Stimulated activated naive CD8-positive, alpha-beta T cell treated with anti-CD3 and anti-CD28 coated beads, Interleukin-15, amount 100 ng/mL, for 72 hours (primary cell): ENCODE data around the gene MYO1B.

ENCODE experiments used
- ATAC-seq: fragments of 150-1000 bp; cut with Tn5 transposase; 2 replicates; pipeline ENCODE4 v1.10.0; 2021; ENCODE audit warnings: mild to moderate bottlenecking, moderate library complexity
- DNase-seq, 2 donors: peaks; one replicate each; pipeline ENCODE4 v3.0.0; 2021 to 2022
- H3K27ac Mint-ChIP-seq, 2 donors: one replicate each; pipeline ENCODE4 v1.8.0; 2022; ENCODE audit warnings: mild to moderate bottlenecking in 2 of 2, mixed read lengths in 2 of 2, moderate library complexity in 2 of 2
- H3K27me3 Mint-ChIP-seq: one replicate; pipeline ENCODE4 v1.8.0; 2022; ENCODE audit warnings: mixed read lengths
- H3K4me1 Mint-ChIP-seq: one replicate; pipeline ENCODE4 v1.8.0; 2022; ENCODE audit warnings: mild to moderate bottlenecking, mixed read lengths
- H3K4me3 Mint-ChIP-seq, 2 donors: one replicate each; pipeline ENCODE4 v1.8.0; 2022; ENCODE audit warnings: mild to moderate bottlenecking in 2 of 2, mixed read lengths in 2 of 2, moderate library complexity in 1 of 2
- H3K9me3 Mint-ChIP-seq, 2 donors: one replicate each; pipeline ENCODE4 v1.8.0; 2022; ENCODE audit warnings: mixed read lengths in 2 of 2

The MYO1B gene

DNA sequence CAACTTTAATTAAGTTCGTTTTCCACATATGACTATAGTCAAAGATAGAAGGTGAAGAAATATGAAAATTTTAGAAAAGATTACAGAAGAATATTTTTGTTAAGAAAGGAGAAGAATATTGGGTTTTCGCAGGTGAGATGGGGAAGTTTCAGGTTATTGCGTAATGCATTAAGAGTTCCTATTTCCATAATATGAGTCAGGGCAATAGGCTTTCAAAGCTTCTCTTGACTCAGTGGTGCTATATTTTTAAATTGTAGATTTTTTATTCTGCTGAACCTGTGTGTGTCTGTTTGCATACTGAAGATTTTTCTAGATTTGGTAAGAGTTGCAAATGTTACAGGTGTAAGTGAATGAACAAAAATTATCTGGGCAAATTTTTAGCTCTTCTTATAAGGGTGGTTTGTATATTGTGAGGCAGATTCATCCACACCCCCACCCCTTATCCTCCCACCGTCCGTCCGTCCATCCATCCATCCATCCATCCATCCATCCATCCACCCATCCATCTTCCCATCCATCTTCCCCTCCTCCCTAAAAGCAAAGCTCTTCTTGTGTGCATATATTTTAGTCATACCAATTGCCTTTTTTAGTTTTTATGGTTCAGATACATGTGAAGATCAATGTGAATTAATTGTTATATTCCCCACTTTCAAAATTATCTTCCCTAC is 69.6 kb downstream of the MYO1B start:
- DNase-seq: no peak
- no peak overlapping the region for H3K27ac Mint-ChIP-seq
- H3K9me3 Mint-ChIP-seq: no peaks in the 10 kb centered on the region
- H3K27me3 Mint-ChIP-seq: no peaks in the 10 kb centered on the region
- ATAC-seq: no peak
- H3K4me3 Mint-ChIP-seq: no peak overlapping the region
- no peaks in the 10 kb centered on the region for H3K4me1 Mint-ChIP-seq

DNA sequence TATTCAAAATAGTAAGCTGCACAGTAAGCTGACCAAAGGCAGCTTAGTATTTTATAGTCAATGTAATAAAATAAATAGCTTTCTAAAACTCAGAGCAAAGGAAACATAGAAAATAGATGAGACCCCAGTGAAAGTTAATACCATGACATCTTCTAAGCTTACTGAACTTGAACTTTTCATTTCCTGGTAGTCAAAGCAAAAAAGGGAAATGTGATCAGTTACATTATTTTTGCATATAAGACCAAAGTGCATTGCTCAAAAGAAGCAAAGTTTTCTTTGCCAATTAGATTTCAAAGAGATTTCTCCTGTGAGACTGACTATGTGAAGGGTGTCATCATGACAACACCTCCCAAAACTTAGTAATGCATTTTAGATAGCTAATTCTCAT is 70.2 kb downstream of the MYO1B start:
- ATAC-seq: no peak
- no peaks in the 10 kb centered on the region for H3K27me3 Mint-ChIP-seq
- no peak overlapping the region for H3K4me3 Mint-ChIP-seq
- H3K9me3 Mint-ChIP-seq: no peaks in the 10 kb centered on the region
- no peak for DNase-seq
- no peak overlapping the region for H3K27ac Mint-ChIP-seq
- no peaks in the 10 kb centered on the region for H3K4me1 Mint-ChIP-seq

DNA sequence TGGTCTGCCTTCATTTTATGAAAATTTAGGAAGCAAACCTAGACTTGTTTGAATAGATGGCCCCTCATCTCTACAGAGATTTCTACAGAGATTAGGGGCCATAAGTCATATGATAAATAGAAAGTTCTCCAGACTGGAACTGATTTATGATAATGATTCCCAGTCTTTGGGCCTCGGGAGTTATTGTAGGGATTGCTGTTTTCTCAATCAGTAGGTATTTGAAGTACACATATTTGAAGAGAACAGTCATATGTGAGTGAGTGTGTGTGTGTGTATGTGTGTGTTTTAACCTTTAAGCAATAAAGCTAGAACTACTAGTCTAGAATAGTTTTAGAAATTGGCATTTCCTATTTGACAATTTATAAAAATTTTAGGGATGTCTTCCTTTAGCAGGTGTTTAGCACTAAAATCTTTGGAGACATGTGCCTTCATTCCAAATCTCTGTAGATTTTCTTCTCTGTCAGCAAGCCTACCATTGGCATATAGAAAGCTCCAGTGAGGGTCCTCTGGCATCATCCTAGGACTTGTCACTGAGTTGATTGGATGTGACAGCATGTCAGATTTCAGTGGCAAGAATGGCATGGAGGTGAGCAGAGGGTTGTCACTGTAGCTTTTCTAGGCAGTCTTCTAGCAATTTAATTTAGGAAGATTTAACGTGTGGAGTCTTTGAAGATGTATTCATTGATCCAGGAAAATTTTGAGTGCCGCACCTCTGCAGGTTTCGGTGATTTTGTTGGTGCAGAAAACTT is 71.2 kb downstream of the MYO1B start:
- peaks cover under 1% of the 10 kb centered on the region for H3K27me3 Mint-ChIP-seq
- no peaks in the 10 kb centered on the region for H3K9me3 Mint-ChIP-seq
- DNase-seq (no peak), ATAC-seq (no peak)
- no peak overlapping the region for H3K4me3 Mint-ChIP-seq
- H3K27ac Mint-ChIP-seq: no peak overlapping the region
- H3K4me1 Mint-ChIP-seq: peaks cover 6% of the 10 kb centered on the region

DNA sequence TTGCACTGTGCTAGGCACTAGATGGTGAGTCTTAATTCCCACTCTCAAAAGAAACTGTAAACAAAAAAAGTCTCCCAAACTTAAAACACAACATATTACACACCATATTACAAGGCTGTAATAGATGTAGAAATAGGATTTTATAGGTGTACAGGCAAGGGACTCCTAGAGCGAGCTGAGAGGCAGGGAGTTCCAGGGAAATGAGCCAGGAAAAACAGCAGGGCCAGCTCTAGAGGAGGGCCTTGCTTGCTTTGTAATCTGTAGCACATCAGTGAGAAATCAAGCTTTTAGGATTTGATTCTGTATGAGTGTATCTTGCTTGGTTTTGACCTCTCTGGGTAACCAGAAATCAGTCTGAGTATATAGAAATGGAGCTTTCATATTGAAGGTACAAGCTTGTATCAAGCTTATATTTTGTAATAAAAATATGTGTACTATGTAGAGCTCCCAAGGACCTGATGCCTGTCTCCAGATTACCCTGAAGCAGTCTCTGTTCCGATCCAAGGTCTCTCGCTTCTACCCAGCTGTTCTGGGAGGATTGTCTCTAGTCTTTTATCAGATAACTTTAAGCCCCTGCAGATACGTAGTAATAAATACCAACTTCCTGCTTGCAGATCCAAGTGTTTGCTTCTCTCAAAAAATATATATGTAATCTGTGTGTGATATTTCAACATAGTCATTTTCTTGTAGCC is 73.0 kb downstream of the MYO1B start:
- Mint-ChIP-seq H3K27ac (no peak overlapping the region), H3K4me3 (no peak overlapping the region), H3K27me3 (peaks cover 6% of the 10 kb centered on the region), H3K9me3 (peaks cover 0 to 8% of the 10 kb centered on the region in 2 donors), H3K4me1 (peaks cover 23% of the 10 kb centered on the region)
- ATAC-seq (no peak), DNase-seq (no peak)

DNA sequence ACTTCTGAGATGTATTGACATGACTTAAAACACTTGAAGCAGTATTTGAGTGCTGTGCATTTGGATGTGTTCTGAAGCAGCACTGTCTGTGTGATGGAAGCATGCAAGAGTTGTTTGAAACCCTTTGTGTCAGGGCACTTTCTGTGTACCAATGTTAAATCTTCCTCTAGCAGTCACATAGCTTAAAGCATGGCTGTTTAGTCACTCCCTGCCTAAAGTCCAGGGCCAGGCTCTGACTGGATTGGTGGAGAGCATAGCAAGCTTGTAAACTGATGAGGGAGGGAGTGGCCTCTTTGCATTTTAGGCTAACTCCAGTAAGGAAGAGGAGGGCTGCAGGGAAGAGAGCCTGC is 73.5 kb downstream of the MYO1B start:
- H3K27ac Mint-ChIP-seq: no peak overlapping the region
- peaks cover 6% of the 10 kb centered on the region for H3K27me3 Mint-ChIP-seq
- no peak for ATAC-seq
- DNase-seq: no peak
- H3K9me3 Mint-ChIP-seq: peaks cover 0 to 9% of the 10 kb centered on the region in 2 donors
- H3K4me1 Mint-ChIP-seq: peaks cover 23% of the 10 kb centered on the region
- no peak overlapping the region for H3K4me3 Mint-ChIP-seq

DNA sequence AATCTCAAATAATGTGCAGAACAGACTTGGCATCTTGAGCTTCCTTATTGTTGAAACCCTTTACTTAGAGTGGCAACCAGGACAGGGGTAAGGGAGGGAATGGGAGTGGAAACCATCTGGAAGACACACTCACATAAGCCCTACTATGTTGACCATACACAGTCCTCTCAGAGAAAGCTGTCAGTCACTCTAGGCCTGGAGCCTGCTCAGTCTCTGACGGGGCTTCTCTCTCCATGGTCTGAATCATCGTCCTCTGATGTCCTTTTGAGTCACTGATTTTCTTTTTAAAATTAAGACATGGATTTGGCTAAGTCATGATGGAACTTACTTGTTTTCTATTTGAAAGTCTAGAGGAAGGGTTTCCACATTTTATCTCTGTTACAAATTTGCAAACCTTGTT is 74.0 kb downstream of the MYO1B start:
- Mint-ChIP-seq H3K27ac (no peak overlapping the region), H3K4me3 (no peak overlapping the region), H3K4me1 (peaks cover 23% of the 10 kb centered on the region), H3K9me3 (peaks cover under 1 to 9% of the 10 kb centered on the region in 2 donors), H3K27me3 (peaks cover 6% of the 10 kb centered on the region)
- ATAC-seq: no peak
- no peak for DNase-seq

DNA sequence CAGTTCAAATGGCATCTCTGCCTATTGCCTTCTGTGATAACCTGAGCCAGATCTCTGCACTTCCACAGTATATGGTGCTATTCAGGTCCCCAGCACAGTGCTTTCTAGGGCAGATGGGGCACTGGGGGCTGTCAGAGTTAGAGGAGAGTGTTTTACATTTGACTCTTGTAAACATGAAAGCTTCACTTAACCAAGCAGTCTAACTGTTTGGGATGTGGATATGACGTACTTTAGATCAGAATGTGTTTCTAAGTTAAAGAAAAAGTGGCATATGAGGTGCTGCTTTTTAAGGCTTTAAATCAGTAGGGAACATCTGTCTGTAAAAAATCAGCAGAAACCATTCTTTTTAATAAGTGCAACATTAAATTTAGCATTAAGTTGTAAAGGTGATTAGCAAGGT is 75.7 kb downstream of the MYO1B start:
- ATAC-seq: no peak
- H3K4me3 Mint-ChIP-seq: no peak overlapping the region

DNA sequence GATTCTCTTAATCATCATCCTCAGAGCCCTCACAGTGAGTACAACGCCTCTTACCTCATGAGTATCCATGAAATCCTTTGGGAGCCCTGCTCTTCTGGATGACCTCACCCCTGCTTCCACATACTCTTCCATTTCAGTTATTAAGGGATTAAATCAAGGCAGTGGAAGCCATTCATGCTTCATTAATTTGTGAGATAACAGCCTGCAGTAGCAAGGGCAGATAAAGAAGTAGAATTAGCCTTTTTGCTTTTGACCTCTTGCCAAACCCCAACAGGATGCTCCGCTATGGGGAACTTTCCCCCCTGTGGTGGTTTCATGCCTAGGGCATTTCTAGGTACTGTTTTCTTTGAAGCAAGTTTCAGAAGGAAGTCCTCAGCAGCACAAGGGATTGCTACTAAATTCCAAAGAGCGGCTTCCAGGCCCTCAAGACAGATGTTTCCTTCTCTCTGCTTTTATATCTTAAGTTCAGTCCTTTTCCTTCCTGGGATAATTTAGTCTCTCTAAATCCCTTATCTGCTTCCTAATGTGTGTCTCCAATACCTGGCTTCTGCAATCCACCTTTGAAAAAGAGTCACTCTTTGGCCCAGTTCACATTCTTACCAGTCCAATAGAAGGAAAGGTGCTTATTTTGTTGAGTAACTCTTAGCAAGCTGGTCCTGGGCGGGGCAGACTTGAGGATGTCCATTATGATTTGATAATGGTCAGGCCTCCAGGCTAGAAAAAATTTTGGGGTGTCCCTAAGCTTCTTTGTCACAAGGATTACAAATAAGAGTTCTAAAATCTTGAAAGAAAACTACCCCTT is 76.9 kb downstream of the MYO1B start:
- DNase-seq (peak; percentile 9 to 30), ATAC-seq (peak; percentile 85)
- peaks cover 23% of the 10 kb centered on the region for H3K4me1 Mint-ChIP-seq
- H3K9me3 Mint-ChIP-seq: peaks cover 13 to 16% of the 10 kb centered on the region in 2 donors
- H3K27me3 Mint-ChIP-seq: peaks cover 6% of the 10 kb centered on the region
- H3K27ac Mint-ChIP-seq: no peak overlapping the region
- peak overlapping the region; percentile 23 to 47 for H3K4me3 Mint-ChIP-seq

More for the DNA sequence above, 75.7 kb downstream of the MYO1B start:
- Mint-ChIP-seq H3K9me3 (peaks cover 13 to 16% of the 10 kb centered on the region in 2 donors), H3K27me3 (peaks cover 6% of the 10 kb centered on the region), H3K4me1 (peaks cover 23% of the 10 kb centered on the region), H3K27ac (no peak overlapping the region)
- no peak for DNase-seq

DNA sequence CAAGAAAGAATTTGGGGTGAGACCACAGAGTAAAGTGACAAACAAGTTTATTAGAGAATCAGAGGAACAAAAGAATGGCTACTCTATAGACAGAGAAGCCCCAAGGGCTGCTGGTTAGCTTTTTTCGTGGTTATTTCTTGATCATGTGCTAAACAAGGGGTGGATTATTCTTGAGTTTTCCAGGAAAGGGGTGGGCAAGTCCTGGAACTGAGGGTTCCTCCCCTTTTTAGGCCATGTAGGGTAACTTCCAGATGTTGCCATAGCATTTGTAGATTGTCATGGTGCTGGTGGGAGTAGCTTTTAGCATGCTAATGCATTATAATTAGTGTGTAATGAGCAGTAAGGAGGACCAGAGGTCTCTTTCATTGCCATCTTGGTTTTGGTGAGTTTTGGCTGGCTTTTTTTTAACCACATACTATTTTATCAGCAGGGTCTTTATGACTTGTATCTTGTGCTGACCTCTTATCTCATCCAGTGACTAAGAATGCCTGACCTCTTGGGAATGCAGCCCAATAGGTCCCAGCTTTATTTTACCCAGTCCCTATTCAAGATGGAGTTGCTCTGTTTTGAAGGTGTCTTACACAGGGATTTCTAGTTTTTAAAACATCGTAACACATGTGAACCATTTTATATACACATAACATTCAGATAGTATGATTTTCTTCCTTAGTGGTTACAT is 77.8 kb downstream of the MYO1B start:
- peaks cover 6% of the 10 kb centered on the region for H3K27me3 Mint-ChIP-seq
- peaks cover 23% of the 10 kb centered on the region for H3K4me1 Mint-ChIP-seq
- no peak overlapping the region for H3K27ac Mint-ChIP-seq
- H3K4me3 Mint-ChIP-seq: no peak overlapping the region
- peaks cover 13 to 16% of the 10 kb centered on the region in 2 donors for H3K9me3 Mint-ChIP-seq
- DNase-seq: no peak
- no peak for ATAC-seq

DNA sequence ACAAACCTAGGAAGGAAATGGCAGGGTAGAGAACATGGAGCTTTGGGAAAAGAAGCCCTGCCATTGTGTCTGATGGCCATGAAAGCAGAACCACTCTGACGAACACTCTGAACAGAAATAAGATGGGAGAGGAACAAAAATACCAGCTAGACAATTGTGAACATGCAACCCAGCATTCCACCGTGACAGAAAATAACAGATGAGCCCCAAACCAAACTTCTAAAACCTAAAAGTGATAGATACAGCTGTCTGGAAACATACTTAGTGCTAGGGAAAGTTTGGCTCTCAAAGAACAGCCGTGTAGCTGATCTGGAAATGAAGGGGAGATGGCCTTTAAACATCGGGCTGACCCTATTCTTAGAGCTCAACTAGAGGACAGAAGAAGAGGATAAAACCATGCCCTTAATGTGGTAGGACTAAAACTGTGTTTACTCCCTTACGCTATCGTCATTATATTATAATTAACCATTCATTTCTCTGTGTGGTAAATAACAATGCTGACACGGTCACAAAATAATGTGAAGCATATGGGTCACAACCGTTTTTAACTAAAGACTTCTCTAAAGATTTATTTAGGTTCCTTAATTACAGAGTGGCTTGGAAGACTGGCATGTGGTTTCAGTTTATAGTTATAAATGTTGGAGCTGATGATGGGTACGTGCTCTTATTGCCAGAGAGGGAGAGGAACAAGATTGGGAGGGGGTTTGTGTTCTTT is 80.6 kb downstream of the MYO1B start:
- Mint-ChIP-seq H3K4me3 (no peak overlapping the region), H3K27me3 (peaks cover 6% of the 10 kb centered on the region), H3K4me1 (peaks cover 23% of the 10 kb centered on the region), H3K9me3 (peaks cover 13 to 23% of the 10 kb centered on the region in 2 donors), H3K27ac (no peak overlapping the region)
- ATAC-seq (no peak), DNase-seq (no peak)

DNA sequence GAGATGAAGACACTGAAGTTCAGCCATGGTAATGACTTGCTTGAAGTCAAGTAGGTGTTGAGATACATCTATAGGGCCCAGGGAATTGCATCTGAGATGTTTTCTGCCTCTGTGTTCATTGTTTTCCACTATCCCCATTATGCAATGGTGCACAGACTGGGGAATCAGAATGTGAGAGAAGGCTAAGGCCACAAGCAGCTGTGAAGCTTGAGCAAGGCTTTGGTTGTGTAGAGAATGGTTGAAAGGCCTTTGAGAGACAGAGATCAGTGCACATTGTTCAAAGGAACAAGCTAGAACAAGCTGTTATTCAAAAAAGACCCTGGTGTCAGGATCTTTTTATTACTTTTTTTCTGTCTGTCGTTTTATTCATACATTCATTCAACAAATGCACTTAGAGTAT is 82.3 kb downstream of the MYO1B start:
- Mint-ChIP-seq H3K27ac (no peak overlapping the region), H3K4me1 (peaks cover 6% of the 10 kb centered on the region), H3K9me3 (peaks cover 13 to 22% of the 10 kb centered on the region in 2 donors), H3K4me3 (no peak overlapping the region), H3K27me3 (no peaks in the 10 kb centered on the region)
- no peak for ATAC-seq
- DNase-seq: no peak

DNA sequence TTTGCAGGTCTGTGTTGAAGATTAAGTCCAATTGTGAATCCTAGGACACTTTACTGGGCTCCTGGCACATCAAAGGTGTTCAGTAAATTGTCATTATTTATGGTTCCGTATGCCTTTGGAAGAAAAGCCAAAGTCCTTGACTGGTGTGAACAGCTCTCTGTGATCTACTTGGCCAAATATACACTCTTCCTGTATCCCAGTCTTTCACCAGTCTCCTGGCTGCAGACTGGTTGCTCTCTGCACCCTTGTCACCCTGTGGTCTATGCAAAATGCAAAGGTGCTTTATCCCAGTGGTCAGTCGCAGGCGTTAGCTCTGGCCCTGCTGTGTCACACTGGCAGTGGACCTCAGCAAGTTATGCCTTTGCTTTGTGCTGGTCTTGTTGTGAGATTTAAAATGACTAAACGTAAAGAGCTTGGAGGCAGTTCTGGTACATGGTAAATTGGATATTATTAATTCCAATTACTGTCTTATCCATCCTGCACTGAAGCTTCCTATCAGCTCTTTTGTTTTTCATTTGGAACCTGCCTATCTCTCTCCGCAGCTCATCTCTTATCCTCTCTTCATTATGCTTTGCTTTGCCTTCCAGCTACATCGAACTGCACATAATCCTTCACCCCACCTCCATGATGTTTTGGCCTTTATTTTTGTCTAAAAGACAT is 83.1 kb downstream of the MYO1B start:
- ATAC-seq (no peak), DNase-seq (no peak)
- Mint-ChIP-seq H3K4me3 (no peak overlapping the region), H3K27me3 (no peaks in the 10 kb centered on the region), H3K9me3 (peaks cover 13 to 14% of the 10 kb centered on the region in 2 donors), H3K27ac (no peak overlapping the region), H3K4me1 (no peaks in the 10 kb centered on the region)

DNA sequence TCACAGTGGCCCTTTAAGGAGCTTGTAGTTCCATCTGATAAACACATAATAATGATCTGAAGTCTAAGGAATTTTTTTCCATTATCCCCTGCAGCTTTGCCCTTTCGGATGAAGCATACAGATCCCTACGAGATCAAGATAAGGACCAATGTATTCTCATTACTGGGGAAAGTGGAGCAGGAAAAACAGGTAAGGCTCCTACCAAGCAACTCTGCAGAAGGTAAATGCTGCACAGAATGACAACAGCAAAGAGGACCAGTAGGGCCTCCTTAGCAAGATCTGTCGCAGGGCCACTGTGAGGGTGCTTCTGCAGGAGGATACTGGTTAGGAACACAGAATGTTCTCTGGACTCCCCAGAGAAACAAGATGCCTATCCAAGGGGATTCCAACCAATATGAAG is 84.6 kb downstream of the MYO1B start:
- H3K4me1 Mint-ChIP-seq: no peaks in the 10 kb centered on the region
- H3K4me3 Mint-ChIP-seq: no peak overlapping the region
- H3K27ac Mint-ChIP-seq: no peak overlapping the region
- no peak for DNase-seq
- H3K27me3 Mint-ChIP-seq: no peaks in the 10 kb centered on the region
- no peak for ATAC-seq
- H3K9me3 Mint-ChIP-seq: peaks cover 8 to 14% of the 10 kb centered on the region in 2 donors

DNA sequence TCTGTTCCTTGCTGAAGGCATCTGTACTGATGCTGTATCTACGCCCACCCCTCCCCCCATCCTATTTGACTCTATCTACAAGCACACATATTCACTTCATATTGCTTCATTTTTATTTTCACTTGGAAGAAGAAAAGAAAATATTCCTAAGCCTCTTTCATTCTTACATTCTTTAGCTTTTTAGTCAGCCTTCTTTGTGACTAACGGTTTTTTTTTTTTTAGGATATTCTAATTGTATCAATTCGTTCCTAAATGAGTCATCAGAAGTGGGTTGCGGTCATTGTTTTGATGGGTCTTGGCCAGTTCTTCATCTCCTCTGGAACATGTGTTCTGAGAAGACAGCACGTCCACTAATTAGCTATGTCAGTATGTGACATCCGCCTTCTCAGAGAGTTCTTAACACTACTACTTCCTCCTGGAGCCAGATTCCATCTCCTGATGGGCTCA is 88.7 kb downstream of the MYO1B start:
- Mint-ChIP-seq H3K27ac (no peak overlapping the region), H3K9me3 (no peaks in the 10 kb centered on the region), H3K4me3 (no peak overlapping the region), H3K27me3 (no peaks in the 10 kb centered on the region), H3K4me1 (no peaks in the 10 kb centered on the region)
- no peak for ATAC-seq
- no peak for DNase-seq
